H1 (cell line): ENCODE results near the gene ENO2.

ENCODE experiments used
- ATF3 ChIP-seq: IDR thresholded peaks from 2 replicates; pipeline ENCODE4 v1.6.1; 2011; ENCODE audit warnings: low read depth, mild to moderate bottlenecking, low read length; ENCODE audit not compliant: insufficient read depth
- CBX5 ChIP-seq: fragments of 300-800, 300-1000 bp; sonication (generic); IDR thresholded peaks from 2 replicates; pipeline ENCODE4 v1.7.1; 2016; ENCODE audit warnings: antibody characterized with exemption, low read length, low read depth
- CEBPB ChIP-seq: IDR thresholded peaks from 2 replicates; pipeline ENCODE4 v1.6.1; 2012; ENCODE audit warnings: low read depth, low read length
- EZH2 ChIP-seq: fragments of 200-600 bp; sonication (generic); IDR thresholded peaks from 2 replicates; pipeline ENCODE4 v1.7.1; 2012; ENCODE audit warnings: low read depth, mild to moderate bottlenecking, moderate library complexity, low read length, inconsistent platforms; ENCODE audit not compliant: severe bottlenecking
- KDM4A ChIP-seq: IDR thresholded peaks from one replicate; pipeline ENCODE4 v1.7.1; 2012; ENCODE audit warnings: low read depth, mild to moderate bottlenecking, moderate library complexity, low read length, inconsistent platforms; ENCODE audit not compliant: severe bottlenecking
- POLR2A ChIP-seq, 2 experiments: IDR thresholded peaks; 1 replicate in 1 of 2; 2 replicates in 1 of 2; pipeline ENCODE4 v1.6.1; 2011; ENCODE audit warnings: low read depth in 2 of 2, low read length in 2 of 2, mild to moderate bottlenecking in 2 of 2; ENCODE audit errors: control extremely low read depth in 1 of 2
- RBBP5 ChIP-seq: IDR thresholded peaks from 2 replicates; pipeline ENCODE4 v1.7.1; 2012; ENCODE audit warnings: low read depth, mild to moderate bottlenecking, inconsistent platforms, low read length, moderate library complexity, borderline replicate concordance
- SP1 ChIP-seq: IDR thresholded peaks from 2 replicates; pipeline ENCODE4 v1.6.1; 2011; ENCODE audit warnings: low read depth, low read length
- TAF1 ChIP-seq: IDR thresholded peaks from 2 replicates; pipeline ENCODE4 v1.6.1; 2011; ENCODE audit warnings: mild to moderate bottlenecking, low read depth, low read length
- TBP ChIP-seq: IDR thresholded peaks from 2 replicates; pipeline ENCODE4 v1.6.1; 2011; ENCODE audit warnings: low read depth, low read length, improper control_type of control experiment
- YY1 ChIP-seq: IDR thresholded peaks from 2 replicates; pipeline ENCODE4 v1.6.1; 2011; ENCODE audit warnings: low read depth, mild to moderate bottlenecking, low read length
- TF ChIP-seq, protein P1 (sequence below), 3 experiments: IDR thresholded peaks; 1 replicate in 2 of 3; 2 replicates in 1 of 3; pipeline versions ENCODE4 v1.5.1 to v1.6.1; 2011; ENCODE audit warnings: low read length in 3 of 3, mild to moderate bottlenecking in 3 of 3, inconsistent platforms in 2 of 3, low read depth in 1 of 3, moderate library complexity in 1 of 3; ENCODE audit not compliant: insufficient read depth in 1 of 3; ENCODE audit errors: control extremely low read depth in 1 of 3

DNA sequence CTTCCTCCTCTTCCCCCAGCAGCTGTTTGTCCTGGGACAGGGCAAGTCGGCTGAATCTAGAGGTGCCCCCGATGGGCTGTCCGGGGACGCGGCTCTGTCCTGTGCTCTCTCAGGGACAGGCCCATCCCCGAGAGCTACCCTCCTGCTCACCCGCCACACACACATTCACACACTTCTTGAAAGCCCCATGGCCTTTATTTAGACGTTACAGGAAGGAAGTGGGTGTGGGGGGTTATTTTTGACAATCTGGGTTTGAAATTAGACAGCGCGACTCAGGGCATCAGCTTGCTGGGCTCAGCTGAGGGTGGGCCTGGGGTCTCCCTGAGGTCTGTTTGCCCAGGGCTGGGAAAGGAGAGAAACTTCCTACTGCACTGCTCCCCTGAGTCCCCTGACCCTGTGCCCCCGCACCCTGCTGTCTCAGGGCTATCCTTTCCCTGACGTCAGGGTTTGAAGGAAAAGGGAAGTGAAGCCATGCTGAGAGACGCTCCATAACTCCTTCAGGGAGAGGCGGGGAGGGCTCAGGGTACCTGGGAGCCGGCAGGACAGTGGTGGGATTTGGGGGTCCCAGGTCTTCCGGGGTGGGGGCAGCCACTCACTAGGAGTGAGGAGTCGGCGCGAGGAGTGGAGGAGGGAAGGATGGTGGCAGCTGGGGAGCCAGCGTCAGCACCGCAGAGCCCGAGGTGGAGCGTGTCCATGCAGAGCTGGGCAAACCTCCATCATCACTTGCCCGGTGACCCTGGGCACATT lies 44.9 kb downstream of the ENO2 start:
- TF ChIP-seq, protein P1, sequence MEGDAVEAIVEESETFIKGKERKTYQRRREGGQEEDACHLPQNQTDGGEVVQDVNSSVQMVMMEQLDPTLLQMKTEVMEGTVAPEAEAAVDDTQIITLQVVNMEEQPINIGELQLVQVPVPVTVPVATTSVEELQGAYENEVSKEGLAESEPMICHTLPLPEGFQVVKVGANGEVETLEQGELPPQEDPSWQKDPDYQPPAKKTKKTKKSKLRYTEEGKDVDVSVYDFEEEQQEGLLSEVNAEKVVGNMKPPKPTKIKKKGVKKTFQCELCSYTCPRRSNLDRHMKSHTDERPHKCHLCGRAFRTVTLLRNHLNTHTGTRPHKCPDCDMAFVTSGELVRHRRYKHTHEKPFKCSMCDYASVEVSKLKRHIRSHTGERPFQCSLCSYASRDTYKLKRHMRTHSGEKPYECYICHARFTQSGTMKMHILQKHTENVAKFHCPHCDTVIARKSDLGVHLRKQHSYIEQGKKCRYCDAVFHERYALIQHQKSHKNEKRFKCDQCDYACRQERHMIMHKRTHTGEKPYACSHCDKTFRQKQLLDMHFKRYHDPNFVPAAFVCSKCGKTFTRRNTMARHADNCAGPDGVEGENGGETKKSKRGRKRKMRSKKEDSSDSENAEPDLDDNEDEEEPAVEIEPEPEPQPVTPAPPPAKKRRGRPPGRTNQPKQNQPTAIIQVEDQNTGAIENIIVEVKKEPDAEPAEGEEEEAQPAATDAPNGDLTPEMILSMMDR (IDR thresholded peaks at IDR 0.05; ENCODE audit: control extremely low read depth in 1 of 3, insufficient read depth in 1 of 3, low read depth in 1 of 3, low read length in 3 of 3): no peak
- TF ChIP-seq EZH2 (no peak), CEBPB (no peak), ATF3 (no peak), SP1 (no peak), KDM4A (no peak), TBP (no peak), RBBP5 (no peak), CBX5 (no peak), POLR2A (IDR thresholded peaks at IDR 0.05; ENCODE audit: control extremely low read depth in 1 of 2, low read depth in 2 of 2, low read length in 2 of 2) (no peak), TAF1 (no peak), YY1 (no peak)
